22Rv1 (cell line): Measurements from ENCODE around the gene TNS1.

Experiments used
- CTCF ChIP-seq: fragments of 450-650 bp; IDR thresholded peaks from 2 replicates; pipeline ENCODE4 v1.5.1; 2017; ENCODE audit warnings: mild to moderate bottlenecking
- ZFX ChIP-seq: fragments of 450-650 bp; IDR thresholded peaks from 2 replicates; pipeline ENCODE4 v1.6.1; 2017; ENCODE audit warnings: antibody characterized with exemption, borderline replicate concordance

- TF ChIP-seq CTCF: no peak
- no peak for TF ChIP-seq ZFX
Observed at GRCh38 chr2:217954469-217954868, 48.3 kb downstream of the TNS1 start.
